Measurements from ENCODE around the gene IL32.
"Not testable (repeated sequence)": the region's sequence is repeated elsewhere in the genome, so short reads cannot be mapped to it uniquely, and the experiment has no call there.

IL32 gene

DNA sequence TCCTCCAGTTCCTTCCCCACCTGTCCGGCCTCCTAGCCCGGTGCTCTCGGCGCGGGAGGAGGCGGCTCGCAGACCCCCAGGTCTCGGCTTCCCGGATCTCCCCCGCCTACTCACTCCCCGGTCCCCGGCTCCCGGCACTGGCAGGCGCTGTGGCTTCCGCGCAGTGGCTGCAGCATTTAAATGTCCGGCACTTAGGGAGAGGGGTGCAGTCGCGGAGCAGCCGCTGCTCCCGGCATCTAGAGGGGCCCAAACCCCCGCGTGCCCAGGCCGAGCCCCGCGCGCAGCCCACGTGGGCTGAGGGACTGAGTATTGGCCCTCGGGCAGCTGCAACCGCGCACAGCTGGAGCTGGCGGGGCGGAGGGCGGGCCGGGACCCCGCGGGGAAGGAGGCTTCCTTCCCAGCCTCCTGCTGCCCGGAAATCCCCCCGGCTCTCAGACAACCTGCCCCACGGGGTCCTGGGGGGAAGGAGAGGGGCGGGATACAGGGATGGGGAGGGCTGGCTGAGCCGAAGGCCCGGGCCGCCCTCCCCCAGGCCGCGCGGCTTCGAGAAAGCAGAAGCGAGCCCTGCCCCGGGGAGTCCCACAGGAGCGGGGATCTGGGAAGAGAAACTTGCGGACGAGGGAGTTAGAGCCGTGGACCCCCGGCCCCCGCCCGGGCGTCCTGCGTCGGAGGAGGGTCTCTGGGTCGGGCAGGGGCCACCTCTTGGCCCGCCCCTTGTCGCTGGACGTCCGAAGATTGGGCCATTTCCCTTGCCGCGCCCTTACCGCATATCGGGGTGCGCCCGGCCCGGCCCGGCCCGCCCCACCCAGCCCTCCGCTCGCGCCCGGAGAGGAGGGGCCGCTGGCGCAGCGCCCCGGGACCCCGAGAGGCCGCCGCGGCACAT, 19.4 kb upstream of the IL32 start, which contains the start of gene MMP25:
TSS of gene MMP25 (plus strand) at position 804 of the 883 bp plus-strand sequence. CDS start 357 bp downstream, outside the sequence.
- Histone ChIP-seq H3K27me3 (ENCODE audit: insufficient read depth, low read length) (peaks cover 75% of the 10 kb centered on the region), H3K9ac (ENCODE audit: low read depth, low read length) (peak within 1 kb of the TSS; percentile 69)

DNA sequence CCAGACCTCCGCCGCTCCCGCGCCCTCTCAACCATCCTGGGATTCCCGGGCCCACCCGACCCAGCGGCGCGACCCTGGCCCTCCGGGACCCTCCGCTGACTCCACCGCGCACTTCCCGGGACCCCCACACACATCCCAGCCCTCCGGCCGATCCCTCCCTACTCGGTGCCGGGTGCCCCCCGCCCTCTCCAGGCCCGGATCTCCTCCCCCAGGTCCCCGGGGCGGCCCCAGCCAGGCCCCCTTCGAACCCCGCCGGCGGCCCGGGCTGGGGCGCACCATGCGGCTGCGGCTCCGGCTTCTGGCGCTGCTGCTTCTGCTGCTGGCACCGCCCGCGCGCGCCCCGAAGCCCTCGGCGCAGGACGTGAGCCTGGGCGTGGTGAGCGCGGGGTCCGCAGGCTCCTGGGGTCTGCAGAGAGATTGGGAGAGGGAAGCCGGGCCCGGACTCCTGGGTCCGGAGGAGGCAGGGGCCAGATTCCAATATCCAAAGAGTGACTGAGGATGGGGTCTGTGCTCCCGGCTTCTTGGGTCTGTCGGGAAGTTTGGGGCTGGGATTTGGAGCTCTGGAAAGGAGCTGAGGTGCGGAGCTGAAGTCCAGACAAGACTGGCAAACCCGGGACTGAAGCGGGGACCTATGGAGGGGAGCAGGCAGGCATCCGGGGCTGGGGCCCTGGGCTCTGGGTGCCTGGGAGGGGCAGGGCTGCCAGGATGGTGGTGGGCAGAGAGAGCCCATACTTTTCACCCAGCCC, 18.6 kb upstream of the IL32 start:
- no peaks in the 10 kb centered on the region for H3K4me1 ChIP-seq (ENCODE audit: insufficient read depth, low read length)
- H3K9ac ChIP-seq (ENCODE audit: low read depth, low read length), result peak overlapping the region; percentile 68
- H3K9me3 ChIP-seq (ENCODE audit: insufficient read depth, low read depth, low read length), result no peaks in the 10 kb centered on the region
- peaks cover 77% of the 10 kb centered on the region for H3K27me3 ChIP-seq (ENCODE audit: insufficient read depth, low read length)
- no peaks in the 10 kb centered on the region for H3K36me3 ChIP-seq (ENCODE audit: insufficient read depth, low read length)
- H3K27ac ChIP-seq (ENCODE audit: low read depth, low read length), result no peak overlapping the region
- peak overlapping the region; percentile 82 for H3K4me3 ChIP-seq (ENCODE audit: low read length)
- 2% methylated on average over 54 of the region's 54 CpGs for WGBS

More for the DNA sequence above, 19.4 kb upstream of the IL32 start, which contains the start of gene MMP25:
- Histone ChIP-seq H3K36me3 (ENCODE audit: insufficient read depth, low read length) (no peaks in the 10 kb centered on the region), H3K27ac (ENCODE audit: low read depth, low read length) (peak within 1 kb of the TSS; percentile 71; the same call in 1 of the 2 replicates), H3K9me3 (ENCODE audit: insufficient read depth, low read depth, low read length) (no peaks in the 10 kb centered on the region), H3K4me1 (ENCODE audit: insufficient read depth, low read length) (no peaks in the 10 kb centered on the region), H3K4me3 (ENCODE audit: low read length) (peak within 1 kb of the TSS; percentile 82)
- WGBS, result under 1% methylated on average over 84 of the region's 86 CpGs

DNA sequence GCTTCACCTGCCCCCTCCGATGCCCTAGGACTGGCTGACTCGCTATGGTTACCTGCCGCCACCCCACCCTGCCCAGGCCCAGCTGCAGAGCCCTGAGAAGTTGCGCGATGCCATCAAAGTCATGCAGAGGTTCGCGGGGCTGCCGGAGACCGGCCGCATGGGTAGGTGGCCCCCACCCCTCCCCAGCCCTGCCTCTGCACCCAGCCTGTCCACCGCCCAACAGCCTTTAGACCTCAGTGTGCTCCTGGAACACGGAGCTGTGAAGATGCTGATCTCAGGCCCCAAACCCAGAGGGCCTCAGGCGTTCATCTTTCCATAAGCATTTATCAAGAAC, 18.1 kb upstream of the IL32 start:
- Histone ChIP-seq H3K27me3 (ENCODE audit: insufficient read depth, low read length) (peaks cover 77% of the 10 kb centered on the region), H3K9me3 (ENCODE audit: insufficient read depth, low read depth, low read length) (no peaks in the 10 kb centered on the region), H3K27ac (ENCODE audit: low read depth, low read length) (no peak overlapping the region), H3K36me3 (ENCODE audit: insufficient read depth, low read length) (no peaks in the 10 kb centered on the region), H3K4me1 (ENCODE audit: insufficient read depth, low read length) (no peaks in the 10 kb centered on the region), H3K4me3 (ENCODE audit: low read length) (peak overlapping the region; percentile 82), H3K9ac (ENCODE audit: low read depth, low read length) (peak overlapping the region; percentile 68; the same call in 1 of the 2 replicates)
- 26% methylated on average over 13 of the region's 13 CpGs for WGBS

DNA sequence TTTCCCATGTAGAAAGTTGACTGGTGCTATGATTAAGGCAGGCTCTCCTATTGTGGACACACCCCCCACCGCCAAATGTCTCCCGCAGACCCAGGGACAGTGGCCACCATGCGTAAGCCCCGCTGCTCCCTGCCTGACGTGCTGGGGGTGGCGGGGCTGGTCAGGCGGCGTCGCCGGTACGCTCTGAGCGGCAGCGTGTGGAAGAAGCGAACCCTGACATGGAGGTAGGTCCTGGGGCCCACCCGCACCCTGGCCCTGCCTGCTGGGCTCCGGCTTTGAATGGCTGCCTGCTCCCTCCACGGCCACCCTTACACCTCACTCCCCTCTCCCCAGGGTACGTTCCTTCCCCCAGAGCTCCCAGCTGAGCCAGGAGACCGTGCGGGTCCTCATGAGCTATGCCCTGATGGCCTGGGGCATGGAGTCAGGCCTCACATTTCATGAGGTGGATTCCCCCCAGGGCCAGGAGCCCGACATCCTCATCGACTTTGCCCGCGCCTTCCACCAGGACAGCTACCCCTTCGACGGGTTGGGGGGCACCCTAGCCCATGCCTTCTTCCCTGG, 15.4 kb upstream of the IL32 start:
- Histone ChIP-seq H3K4me3 (ENCODE audit: low read length) (no peak overlapping the region), H3K27me3 (ENCODE audit: insufficient read depth, low read length) (peaks cover 55% of the 10 kb centered on the region), H3K4me1 (ENCODE audit: insufficient read depth, low read length) (no peaks in the 10 kb centered on the region), H3K9me3 (ENCODE audit: insufficient read depth, low read depth, low read length) (no peaks in the 10 kb centered on the region), H3K27ac (ENCODE audit: low read depth, low read length) (no peak overlapping the region), H3K36me3 (ENCODE audit: insufficient read depth, low read length) (no peaks in the 10 kb centered on the region; the same call in 1 of the 2 replicates), H3K9ac (ENCODE audit: low read depth, low read length) (no peak overlapping the region)
- 89% methylated on average over 26 of the region's 26 CpGs for WGBS

DNA sequence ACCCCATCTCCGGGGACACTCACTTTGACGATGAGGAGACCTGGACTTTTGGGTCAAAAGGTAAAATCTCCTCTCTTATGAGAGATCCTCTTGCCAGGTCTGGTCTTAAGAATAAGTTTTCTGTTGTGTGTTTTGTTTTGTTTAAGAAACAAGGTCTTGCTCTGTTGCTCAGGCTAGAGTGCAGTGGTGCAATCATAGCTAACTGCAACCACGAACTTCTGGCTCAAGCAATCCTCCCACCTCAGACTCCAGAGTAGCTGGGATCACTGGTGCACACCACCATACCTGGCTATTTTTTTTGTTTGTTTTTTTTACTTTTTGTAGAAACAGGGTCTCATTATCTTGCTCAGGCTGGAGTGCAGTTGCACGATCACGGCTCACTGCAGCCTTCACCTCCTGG, 15.0 kb upstream of the IL32 start:
- no peaks in the 10 kb centered on the region for H3K9me3 ChIP-seq (ENCODE audit: insufficient read depth, low read depth, low read length)
- no peaks in the 10 kb centered on the region; the same call in 1 of the 2 replicates for H3K36me3 ChIP-seq (ENCODE audit: insufficient read depth, low read length)
- no peak overlapping the region for H3K27ac ChIP-seq (ENCODE audit: low read depth, low read length)
- peaks cover 51% of the 10 kb centered on the region for H3K27me3 ChIP-seq (ENCODE audit: insufficient read depth, low read length)
- no peak overlapping the region for H3K4me3 ChIP-seq (ENCODE audit: low read length)
- no peaks in the 10 kb centered on the region for H3K4me1 ChIP-seq (ENCODE audit: insufficient read depth, low read length)
- no peak overlapping the region for H3K9ac ChIP-seq (ENCODE audit: low read depth, low read length)
- 96% methylated on average over 5 of the region's 5 CpGs for WGBS

DNA sequence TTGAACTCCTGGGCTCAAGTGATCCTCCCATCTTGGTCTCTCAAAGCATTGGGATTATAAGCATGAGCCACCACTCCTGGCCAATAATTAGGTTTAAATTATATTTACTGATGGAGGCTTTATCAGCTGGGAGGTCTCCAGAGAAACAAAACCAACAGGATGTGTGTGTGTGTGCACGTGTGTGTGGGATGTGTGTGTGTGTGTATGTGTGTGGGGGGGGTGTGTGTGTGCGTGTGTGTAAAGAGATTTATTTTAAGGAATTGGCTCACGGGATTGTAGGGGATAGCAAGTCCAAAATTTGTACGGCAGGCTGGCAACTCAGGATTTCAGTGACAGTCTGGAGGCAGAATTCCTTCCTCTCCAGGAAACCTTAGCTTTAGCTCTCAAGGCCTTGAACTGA, 14.4 kb upstream of the IL32 start:
- Histone ChIP-seq H3K27ac (ENCODE audit: low read depth, low read length) (no peak overlapping the region), H3K27me3 (ENCODE audit: insufficient read depth, low read length) (peaks cover 47% of the 10 kb centered on the region), H3K4me3 (ENCODE audit: low read length) (no peak overlapping the region), H3K36me3 (ENCODE audit: insufficient read depth, low read length) (no peaks in the 10 kb centered on the region; the same call in 1 of the 2 replicates), H3K9me3 (ENCODE audit: insufficient read depth, low read depth, low read length) (no peaks in the 10 kb centered on the region), H3K4me1 (ENCODE audit: insufficient read depth, low read length) (no peaks in the 10 kb centered on the region), H3K9ac (ENCODE audit: low read depth, low read length) (no peak overlapping the region)
- WGBS, result 88% methylated on average over 4 of the region's 4 CpGs

DNA sequence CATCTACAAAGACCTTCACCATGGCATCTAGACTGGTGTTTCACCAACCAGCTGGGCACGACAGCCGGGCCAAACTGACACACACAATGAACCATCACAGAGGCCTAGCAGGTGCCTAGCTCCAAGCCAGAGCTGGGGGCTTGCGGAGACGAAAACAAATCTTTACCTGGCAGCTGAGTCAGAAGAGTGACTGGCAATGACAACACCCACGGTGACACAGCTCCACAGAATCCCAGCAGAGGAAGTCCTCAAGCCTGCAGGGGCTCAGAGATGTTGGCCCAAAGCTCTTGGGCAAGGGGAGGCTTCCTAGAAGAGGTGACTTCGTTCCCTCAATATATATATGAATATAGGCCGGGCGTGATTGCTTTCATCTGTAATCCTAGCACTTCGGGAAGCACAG, 13.9 kb upstream of the IL32 start:
- Histone ChIP-seq H3K36me3 (ENCODE audit: insufficient read depth, low read length) (no peaks in the 10 kb centered on the region; the same call in 1 of the 2 replicates), H3K9me3 (ENCODE audit: insufficient read depth, low read depth, low read length) (no peaks in the 10 kb centered on the region), H3K9ac (ENCODE audit: low read depth, low read length) (no peak overlapping the region), H3K4me1 (ENCODE audit: insufficient read depth, low read length) (no peaks in the 10 kb centered on the region), H3K27me3 (ENCODE audit: insufficient read depth, low read length) (peaks cover 42% of the 10 kb centered on the region), H3K4me3 (ENCODE audit: low read length) (no peak overlapping the region), H3K27ac (ENCODE audit: low read depth, low read length) (no peak overlapping the region)
- WGBS, result 84% methylated on average over 8 of the region's 9 CpGs

DNA sequence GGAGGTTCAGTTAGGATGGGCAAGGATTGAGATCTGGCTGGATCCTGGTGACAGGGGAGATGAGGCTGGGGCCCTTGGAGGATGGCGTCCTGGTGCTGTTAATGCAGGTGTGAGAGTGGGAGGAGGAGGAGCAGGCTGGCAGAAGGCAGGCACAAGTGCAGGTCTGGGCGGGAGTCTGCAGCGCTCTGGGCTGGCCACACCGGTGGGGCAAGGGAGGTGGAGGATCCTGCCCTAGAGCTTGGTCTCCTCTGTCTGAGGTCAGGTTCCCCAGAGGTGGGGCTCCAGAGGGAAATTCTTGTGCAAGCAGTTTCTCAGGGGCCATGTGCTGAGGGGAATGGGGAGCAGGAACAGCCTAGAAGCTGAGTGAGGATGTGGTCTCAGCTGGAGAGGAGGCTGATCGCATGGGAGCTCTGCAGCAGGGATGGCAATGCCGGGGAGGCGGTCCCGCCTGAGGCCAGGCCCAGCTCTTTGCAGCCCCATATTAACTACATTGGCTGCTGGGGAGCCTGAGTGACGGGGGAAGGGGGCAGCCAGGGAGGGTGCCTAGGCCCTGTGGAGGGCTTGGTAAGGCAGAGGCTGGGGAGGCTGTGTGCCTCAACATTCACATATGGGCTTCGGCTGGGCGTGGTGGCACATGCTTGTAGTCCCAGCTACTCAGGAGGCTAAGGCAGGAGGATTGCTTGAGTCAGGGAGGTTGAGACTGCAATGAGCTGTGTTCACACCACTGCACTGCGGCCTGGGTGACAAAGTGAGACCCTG, 12.7 kb upstream of the IL32 start:
- not testable (repeated sequence) for H3K9ac ChIP-seq (ENCODE audit: low read depth, low read length); H3K27ac ChIP-seq (ENCODE audit: low read depth, low read length); H3K4me1 ChIP-seq (ENCODE audit: insufficient read depth, low read length); H3K9me3 ChIP-seq (ENCODE audit: insufficient read depth, low read depth, low read length); H3K36me3 ChIP-seq (ENCODE audit: insufficient read depth, low read length); H3K4me3 ChIP-seq (ENCODE audit: low read length)
- H3K27me3 ChIP-seq (ENCODE audit: insufficient read depth, low read length), result peaks cover 34% of the 10 kb centered on the region
- 86% methylated on average over 6 of the region's 12 CpGs for WGBS

DNA sequence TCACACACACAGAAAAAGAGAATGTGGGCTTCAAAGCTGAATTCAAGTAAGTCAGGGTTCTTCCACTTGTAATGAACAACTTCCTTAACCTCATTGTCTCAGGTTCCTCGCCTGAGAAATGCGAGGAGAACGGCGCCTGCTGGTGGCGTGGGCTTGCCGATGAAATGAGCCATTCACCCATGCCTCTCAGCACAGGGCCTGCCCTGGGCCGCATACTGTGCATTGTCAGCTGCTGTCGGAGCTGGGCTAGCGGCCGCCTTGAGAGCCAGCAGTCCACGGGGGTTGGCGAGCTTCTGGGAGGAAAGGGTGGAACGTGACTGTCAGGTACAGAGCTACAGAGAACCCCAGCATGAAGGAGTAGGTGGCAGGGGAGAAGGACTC, 12.1 kb upstream of the IL32 start:
- not testable (repeated sequence) for H3K4me1 ChIP-seq (ENCODE audit: insufficient read depth, low read length); H3K27ac ChIP-seq (ENCODE audit: low read depth, low read length); H3K9ac ChIP-seq (ENCODE audit: low read depth, low read length); H3K9me3 ChIP-seq (ENCODE audit: insufficient read depth, low read depth, low read length); H3K36me3 ChIP-seq (ENCODE audit: insufficient read depth, low read length); H3K4me3 ChIP-seq (ENCODE audit: low read length)
- H3K27me3 ChIP-seq (ENCODE audit: insufficient read depth, low read length), result peaks cover 33% of the 10 kb centered on the region
- WGBS, result 84% methylated on average over 8 of the region's 13 CpGs

DNA sequence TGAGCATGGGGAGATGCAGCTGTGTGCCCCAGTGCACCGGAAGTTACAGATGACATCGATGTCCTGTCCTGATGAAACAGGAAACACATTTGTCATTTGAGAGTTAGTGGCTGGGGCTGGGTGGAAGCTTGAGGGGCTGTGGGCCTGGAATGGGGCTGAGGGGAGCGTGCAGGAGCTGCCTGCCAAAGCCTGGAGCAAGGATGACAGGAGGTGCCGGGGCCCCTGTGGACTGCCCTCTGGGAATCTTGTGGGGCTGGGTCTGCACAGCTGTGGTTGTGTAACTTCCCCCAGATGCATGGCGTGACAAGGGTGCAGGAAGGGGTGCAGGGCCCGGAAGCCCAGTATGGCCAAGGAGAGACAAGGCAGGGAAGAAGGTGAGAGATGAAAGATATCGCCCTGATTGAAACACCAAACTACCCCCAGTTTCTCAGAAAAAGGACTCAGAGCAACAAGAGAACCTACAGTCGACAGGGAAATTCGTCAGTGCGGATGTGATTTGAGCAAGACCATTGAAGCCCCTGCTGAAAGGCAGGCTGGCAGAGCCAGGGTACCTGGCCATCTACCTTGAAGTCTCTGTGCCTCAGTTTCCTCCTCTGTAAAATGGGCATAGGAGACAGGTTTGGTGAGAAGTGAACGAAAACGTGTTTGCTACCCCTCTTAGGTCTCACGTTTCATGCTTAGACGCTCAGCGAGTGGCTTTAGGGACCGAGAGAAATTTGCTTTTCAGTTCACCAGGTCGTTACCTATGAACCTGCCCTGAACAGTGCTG, 10.3 kb upstream of the IL32 start:
- Histone ChIP-seq H3K9me3 (ENCODE audit: insufficient read depth, low read depth, low read length) (no peaks in the 10 kb centered on the region), H3K9ac (ENCODE audit: low read depth, low read length) (no peak overlapping the region), H3K27me3 (ENCODE audit: insufficient read depth, low read length) (peaks cover 23% of the 10 kb centered on the region), H3K4me1 (ENCODE audit: insufficient read depth, low read length) (0 out of 2 replicates have a peak, but pooled peaks cover 4% of the 10 kb centered on the region), H3K4me3 (ENCODE audit: low read length) (no peak overlapping the region), H3K36me3 (ENCODE audit: insufficient read depth, low read length) (no peaks in the 10 kb centered on the region; the same call in 1 of the 2 replicates), H3K27ac (ENCODE audit: low read depth, low read length) (no peak overlapping the region)
- 83% methylated on average over 17 of the region's 17 CpGs for WGBS

Data from HUES64 (cell line).